PC-9 (cell line): ENCODE results near the gene ADAM8. TPM values are rescaled to one million over a fixed set of nuclear protein-coding genes. Genes with fewer than 3 reads are reported as not detected.

Source experiments
- BruUV-seq: library from RNA; stranded (reverse); fragments of 400-500 nt; replicated peaks from 2 replicates; lab custom pipeline; 2021; lab: Mats Ljungman, UMichigan
- CTCF ChIA-PET: fragments of 300-600 bp; sonication (Branson Sonifier 250); formaldehyde crosslinking; loops from one replicate; lab custom pipeline; 2022; ENCODE audit warnings: antibody characterized with exemption; lab: Charles Lee
- POLR2A ChIA-PET: fragments of 300-600 bp; sonication (Branson Sonifier 250); formaldehyde crosslinking; loops from one replicate; lab custom pipeline; 2022; ENCODE audit warnings: antibody characterized with exemption; ENCODE audit not compliant: unreplicated experiment; lab: Charles Lee
- DNase-seq, 2 experiments: peaks; one replicate each; pipeline versions ENCODE4 v3.0.0 to v3.0.0-alpha.2; 2015 to 2022; ENCODE audit warnings: mixed read lengths in 1 of 2
- H2AFZ ChIP-seq: fragments of 200-600 bp; sonication (generic); 2 replicates; pipeline ENCODE4 v1.8.1; 2017; ENCODE audit warnings: antibody characterized with exemption
- H3F3A ChIP-seq: fragments of 200-600 bp; sonication (generic); 2 replicates; pipeline ENCODE4 v1.8.1; 2017; ENCODE audit warnings: antibody characterized with exemption, mild to moderate bottlenecking, low read depth; ENCODE audit not compliant: insufficient read depth
- H3K27ac ChIP-seq: fragments of 200-600 bp; sonication (generic); 2 replicates; pipeline ENCODE4 v1.6.1; 2016; ENCODE audit warnings: mixed run types
- H3K27me3 ChIP-seq: fragments of 200-600 bp; sonication (generic); 2 replicates; pipeline ENCODE4 v1.6.1; 2016; ENCODE audit warnings: low read depth, mixed run types; ENCODE audit not compliant: insufficient read depth
- H3K36me3 ChIP-seq: fragments of 200-600 bp; sonication (generic); 2 replicates; pipeline ENCODE4 v1.6.1; 2016; ENCODE audit warnings: low read depth, mixed run types
- H3K4me1 ChIP-seq: fragments of 200-600 bp; sonication (generic); replicated peaks from 2 replicates; pipeline ENCODE4 v1.6.1; 2016; ENCODE audit warnings: mixed run types; ENCODE audit not compliant: insufficient read depth
- H3K4me2 ChIP-seq: fragments of 200-600 bp; sonication (generic); 2 replicates; pipeline ENCODE4 v1.6.1; 2017; ENCODE audit warnings: mixed run types
- H3K4me3 ChIP-seq: fragments of 200-600 bp; sonication (generic); 2 replicates; pipeline ENCODE4 v1.6.1; 2016; ENCODE audit warnings: mixed run types
- H3K79me2 ChIP-seq: fragments of 200-600 bp; sonication (generic); 2 replicates; pipeline ENCODE4 v1.6.1; 2017; ENCODE audit warnings: low read depth, mixed run types
- H3K9me2 ChIP-seq: fragments of 200-600 bp; sonication (generic); 2 replicates; pipeline ENCODE4 v1.8.1; 2017; ENCODE audit warnings: mild to moderate bottlenecking; ENCODE audit not compliant: insufficient read depth
- H3K9me3 ChIP-seq: fragments of 200-600 bp; sonication (generic); 2 replicates; pipeline ENCODE4 v1.8.1; 2016; ENCODE audit warnings: low read depth; ENCODE audit not compliant: insufficient read depth
- H4K20me1 ChIP-seq: fragments of 200-600 bp; sonication (generic); 2 replicates; pipeline ENCODE4 v1.8.1; 2017; ENCODE audit not compliant: insufficient read depth
- EZH2 ChIP-seq: fragments of 200-600 bp; sonication (generic); IDR thresholded peaks from 2 replicates; pipeline ENCODE4 v1.8.0; 2017; ENCODE audit warnings: antibody characterized with exemption, low read depth
- intact Hi-C: fragments of 100-400 bp; cut with micrococcal nuclease; formaldehyde crosslinking; loops from one replicate; pipeline ENCODE4 v1.10.0; 2022; ENCODE audit not compliant: unreplicated experiment
- total RNA-seq: library from RNA; stranded (reverse); gene quantifications from 2 replicates; pipeline ENCODE4 v1.2.3, GENCODE V29; 2021
- TF ChIP-seq, protein P1 (sequence below): fragments of 200-600 bp; sonication (generic); conservative IDR thresholded peaks from 2 replicates; pipeline ENCODE4 v1.6.1; 2017; ENCODE audit warnings: mixed run types, antibody characterized with exemption, mild to moderate bottlenecking, moderate library complexity

ADAM8 gene
- total RNA-seq, 1 experiment from 2014 or later = 18.3 TPM

- no peaks in the 10 kb centered on the region for H3K4me1 ChIP-seq
- no peak overlapping the region for H3K4me3 ChIP-seq
- no peaks in the 10 kb centered on the region for H3K9me2 ChIP-seq
- ChIA-PET CTCF (no interaction called here), POLR2A (no interaction called here)
- no TSS peak for BruUV-seq
- DNase-seq = no peak
- no peaks in the 10 kb centered on the region for H3K36me3 ChIP-seq
- TF ChIP-seq, protein P1, sequence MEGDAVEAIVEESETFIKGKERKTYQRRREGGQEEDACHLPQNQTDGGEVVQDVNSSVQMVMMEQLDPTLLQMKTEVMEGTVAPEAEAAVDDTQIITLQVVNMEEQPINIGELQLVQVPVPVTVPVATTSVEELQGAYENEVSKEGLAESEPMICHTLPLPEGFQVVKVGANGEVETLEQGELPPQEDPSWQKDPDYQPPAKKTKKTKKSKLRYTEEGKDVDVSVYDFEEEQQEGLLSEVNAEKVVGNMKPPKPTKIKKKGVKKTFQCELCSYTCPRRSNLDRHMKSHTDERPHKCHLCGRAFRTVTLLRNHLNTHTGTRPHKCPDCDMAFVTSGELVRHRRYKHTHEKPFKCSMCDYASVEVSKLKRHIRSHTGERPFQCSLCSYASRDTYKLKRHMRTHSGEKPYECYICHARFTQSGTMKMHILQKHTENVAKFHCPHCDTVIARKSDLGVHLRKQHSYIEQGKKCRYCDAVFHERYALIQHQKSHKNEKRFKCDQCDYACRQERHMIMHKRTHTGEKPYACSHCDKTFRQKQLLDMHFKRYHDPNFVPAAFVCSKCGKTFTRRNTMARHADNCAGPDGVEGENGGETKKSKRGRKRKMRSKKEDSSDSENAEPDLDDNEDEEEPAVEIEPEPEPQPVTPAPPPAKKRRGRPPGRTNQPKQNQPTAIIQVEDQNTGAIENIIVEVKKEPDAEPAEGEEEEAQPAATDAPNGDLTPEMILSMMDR = no peak
- no peak for TF ChIP-seq EZH2
- H3K9me3 ChIP-seq = no peaks in the 10 kb centered on the region
- H3K27ac ChIP-seq = no peak overlapping the region
- H3K4me2 ChIP-seq = no peak overlapping the region
- H3F3A ChIP-seq = no peaks in the 10 kb centered on the region
- intact Hi-C loops = no loop called here
- H2AFZ ChIP-seq = no peak overlapping the region
- H3K27me3 ChIP-seq = peaks cover 17% of the 10 kb centered on the region; the same call in 1 of the 2 replicates
- no peaks in the 10 kb centered on the region for H4K20me1 ChIP-seq
- H3K79me2 ChIP-seq = no peaks in the 10 kb centered on the region
These were observed 45.3 kb downstream of the ADAM8 start for GRCh38 chr10:133231244-133231945.

DNA sequence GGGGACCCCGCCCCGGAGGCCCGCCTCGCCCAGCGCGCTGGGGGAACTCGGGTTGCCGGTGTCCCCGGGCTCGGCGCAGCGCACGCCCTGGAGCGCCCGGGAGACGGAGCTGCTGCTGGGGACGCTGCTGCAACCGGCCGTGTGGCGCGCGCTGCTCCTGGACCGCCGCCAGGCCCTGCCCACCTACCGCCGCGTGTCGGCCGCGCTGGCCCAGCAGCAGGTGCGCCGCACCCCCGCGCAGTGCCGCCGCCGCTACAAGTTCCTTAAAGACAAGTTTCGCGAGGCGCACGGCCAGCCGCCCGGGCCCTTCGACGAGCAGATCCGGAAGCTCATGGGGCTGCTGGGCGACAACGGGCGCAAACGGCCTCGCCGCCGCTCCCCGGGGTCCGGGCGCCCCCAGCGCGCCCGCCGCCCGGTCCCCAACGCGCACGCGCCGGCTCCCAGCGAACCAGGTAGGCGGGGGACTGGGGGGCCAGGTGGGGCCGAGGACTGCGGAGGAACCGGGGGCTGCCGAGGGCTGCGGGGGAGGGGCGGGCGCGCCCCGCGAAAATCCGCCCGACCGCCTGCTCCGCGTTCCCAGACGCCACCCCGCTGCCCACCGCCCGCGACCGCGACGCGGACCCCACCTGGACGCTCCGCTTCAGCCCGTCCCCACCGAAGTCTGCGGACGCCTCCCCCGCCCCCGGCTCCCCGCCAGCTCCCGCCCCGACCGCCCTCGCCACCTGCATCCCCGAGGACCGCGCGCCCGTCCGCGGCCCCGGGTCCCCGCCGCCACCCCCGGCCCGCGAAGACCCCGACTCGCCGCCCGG is 46.1 kb downstream of the ADAM8 start:
- Histone ChIP-seq H3K79me2 (no peaks in the 10 kb centered on the region), H3F3A (no peaks in the 10 kb centered on the region), H3K36me3 (no peaks in the 10 kb centered on the region), H3K4me2 (no peak overlapping the region), H3K9me3 (no peaks in the 10 kb centered on the region), H3K4me3 (no peak overlapping the region), H3K27me3 (peaks cover 24% of the 10 kb centered on the region; the same call in 1 of the 2 replicates), H3K4me1 (no peaks in the 10 kb centered on the region), H2AFZ (no peak overlapping the region), H3K27ac (no peak overlapping the region), H3K9me2 (no peaks in the 10 kb centered on the region), H4K20me1 (no peaks in the 10 kb centered on the region)
- TF ChIP-seq, protein P1 = no peak
- ChIA-PET CTCF (no interaction called here), POLR2A (no interaction called here)
- intact Hi-C loops = no loop called here
- DNase-seq = no peak
- no TSS peak for BruUV-seq

DNA sequence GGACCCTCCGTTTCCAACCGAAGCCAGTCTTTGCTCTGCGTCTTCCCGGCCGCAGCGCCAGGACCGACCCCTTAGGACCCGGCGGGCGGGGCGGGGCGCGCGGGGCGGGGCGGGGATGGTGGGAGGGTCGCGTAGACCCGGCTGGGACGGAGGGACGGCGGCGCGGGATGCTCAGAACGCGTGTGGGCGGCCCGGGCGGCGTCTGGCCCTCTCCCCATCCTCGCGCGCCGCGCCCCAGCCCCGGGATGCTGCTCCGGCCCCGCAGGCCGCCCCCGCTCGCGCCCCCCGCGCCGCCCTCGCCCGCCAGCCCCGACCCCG is 46.7 kb downstream of the ADAM8 start, which contains the start of gene UTF1:
UTF1 (plus strand) TSS at position 174 of the 318 bp plus-strand sequence; CDS start at position 246, 72 bp downstream.
- TF ChIP-seq EZH2 = no peak
- TF ChIP-seq, protein P1 = no peak
- Histone ChIP-seq H2AFZ (no peak within 1 kb of the TSS), H3F3A (no peaks in the 10 kb centered on the region), H3K4me1 (no peaks in the 10 kb centered on the region), H3K79me2 (no peaks in the 10 kb centered on the region), H3K9me3 (no peaks in the 10 kb centered on the region), H4K20me1 (no peaks in the 10 kb centered on the region), H3K4me2 (no peak within 1 kb of the TSS), H3K27me3 (peaks cover 30% of the 10 kb centered on the region; the same call in 1 of the 2 replicates), H3K4me3 (no peak within 1 kb of the TSS), H3K27ac (no peak within 1 kb of the TSS), H3K9me2 (no peaks in the 10 kb centered on the region), H3K36me3 (no peaks in the 10 kb centered on the region)
- no TSS peak for BruUV-seq
- CTCF ChIA-PET = no interaction called here
- POLR2A ChIA-PET = no interaction called here
- intact Hi-C loops = no loop called here
- no peak for DNase-seq
